ENCODE data around the gene LPP. TPM values are rescaled to one million over a fixed set of nuclear protein-coding genes. Genes with fewer than 3 reads are reported as not detected.

Gene LPP
- total RNA-seq, 1 experiment from 2014 or later, result 54.0 TPM

DNA sequence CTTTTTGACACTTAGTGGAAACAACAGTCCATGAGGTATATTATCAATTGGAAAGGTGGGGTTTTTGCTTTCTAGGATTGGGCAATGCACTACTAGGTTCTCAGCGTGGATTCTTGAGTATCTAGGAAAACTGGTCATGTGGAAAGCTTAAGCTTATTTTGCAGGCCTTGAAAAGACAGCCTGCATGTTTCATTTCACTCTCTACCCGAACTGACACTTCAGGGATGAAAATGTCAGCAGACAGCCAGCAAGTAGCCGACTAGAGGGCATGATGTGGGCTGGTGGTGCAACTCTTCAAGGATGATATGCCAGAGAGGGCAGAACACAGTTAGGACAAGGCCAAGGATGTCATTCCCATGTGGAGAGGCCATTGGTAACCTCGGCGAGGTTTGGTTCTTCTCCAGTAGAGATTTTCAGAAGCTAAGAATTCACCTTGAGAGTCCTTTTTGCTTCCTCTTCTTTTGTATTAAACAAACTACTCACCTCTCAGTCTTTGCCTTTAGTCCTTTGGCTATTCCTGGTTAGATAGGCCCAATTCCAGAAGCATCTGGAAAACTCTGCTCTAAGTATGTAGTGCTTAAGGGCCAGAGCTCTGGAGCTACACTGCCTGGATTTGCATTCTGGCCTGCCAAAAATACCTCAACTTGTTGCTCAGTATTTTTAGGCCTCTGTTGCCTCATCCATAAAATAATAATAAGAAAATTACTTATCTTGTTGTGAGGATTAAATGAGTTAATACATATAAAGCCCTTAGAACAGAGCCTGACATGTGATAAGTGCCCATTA, 17.9 kb downstream of the LPP start (continued):
- TF ChIP-seq, protein P1, sequence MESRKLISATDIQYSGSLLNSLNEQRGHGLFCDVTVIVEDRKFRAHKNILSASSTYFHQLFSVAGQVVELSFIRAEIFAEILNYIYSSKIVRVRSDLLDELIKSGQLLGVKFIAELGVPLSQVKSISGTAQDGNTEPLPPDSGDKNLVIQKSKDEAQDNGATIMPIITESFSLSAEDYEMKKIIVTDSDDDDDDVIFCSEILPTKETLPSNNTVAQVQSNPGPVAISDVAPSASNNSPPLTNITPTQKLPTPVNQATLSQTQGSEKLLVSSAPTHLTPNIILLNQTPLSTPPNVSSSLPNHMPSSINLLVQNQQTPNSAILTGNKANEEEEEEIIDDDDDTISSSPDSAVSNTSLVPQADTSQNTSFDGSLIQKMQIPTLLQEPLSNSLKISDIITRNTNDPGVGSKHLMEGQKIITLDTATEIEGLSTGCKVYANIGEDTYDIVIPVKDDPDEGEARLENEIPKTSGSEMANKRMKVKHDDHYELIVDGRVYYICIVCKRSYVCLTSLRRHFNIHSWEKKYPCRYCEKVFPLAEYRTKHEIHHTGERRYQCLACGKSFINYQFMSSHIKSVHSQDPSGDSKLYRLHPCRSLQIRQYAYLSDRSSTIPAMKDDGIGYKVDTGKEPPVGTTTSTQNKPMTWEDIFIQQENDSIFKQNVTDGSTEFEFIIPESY (IDR thresholded peaks at IDR 0.05; ENCODE audit: extremely low read depth, insufficient replicate concordance, low read length), result no peak
- TF ChIP-seq, protein P2, sequence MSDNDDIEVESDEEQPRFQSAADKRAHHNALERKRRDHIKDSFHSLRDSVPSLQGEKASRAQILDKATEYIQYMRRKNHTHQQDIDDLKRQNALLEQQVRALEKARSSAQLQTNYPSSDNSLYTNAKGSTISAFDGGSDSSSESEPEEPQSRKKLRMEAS (IDR thresholded peaks at IDR 0.05), result no peak
- TF ChIP-seq JUND (IDR thresholded peaks at IDR 0.05), result no peak
- no peak for TF ChIP-seq RAD21 (IDR thresholded peaks at IDR 0.05; ENCODE audit: low read depth)
- no peak for TF ChIP-seq EGR1 (IDR thresholded peaks at IDR 0.05; ENCODE audit: low read depth)
- no peak for TF ChIP-seq POLR2A (IDR thresholded peaks at IDR 0.05; ENCODE audit: borderline replicate concordance, extremely low read depth, insufficient read depth, insufficient read length)
- no peak for TF ChIP-seq CBX3 (IDR thresholded peaks at IDR 0.05; ENCODE audit: low read depth)

DNA sequence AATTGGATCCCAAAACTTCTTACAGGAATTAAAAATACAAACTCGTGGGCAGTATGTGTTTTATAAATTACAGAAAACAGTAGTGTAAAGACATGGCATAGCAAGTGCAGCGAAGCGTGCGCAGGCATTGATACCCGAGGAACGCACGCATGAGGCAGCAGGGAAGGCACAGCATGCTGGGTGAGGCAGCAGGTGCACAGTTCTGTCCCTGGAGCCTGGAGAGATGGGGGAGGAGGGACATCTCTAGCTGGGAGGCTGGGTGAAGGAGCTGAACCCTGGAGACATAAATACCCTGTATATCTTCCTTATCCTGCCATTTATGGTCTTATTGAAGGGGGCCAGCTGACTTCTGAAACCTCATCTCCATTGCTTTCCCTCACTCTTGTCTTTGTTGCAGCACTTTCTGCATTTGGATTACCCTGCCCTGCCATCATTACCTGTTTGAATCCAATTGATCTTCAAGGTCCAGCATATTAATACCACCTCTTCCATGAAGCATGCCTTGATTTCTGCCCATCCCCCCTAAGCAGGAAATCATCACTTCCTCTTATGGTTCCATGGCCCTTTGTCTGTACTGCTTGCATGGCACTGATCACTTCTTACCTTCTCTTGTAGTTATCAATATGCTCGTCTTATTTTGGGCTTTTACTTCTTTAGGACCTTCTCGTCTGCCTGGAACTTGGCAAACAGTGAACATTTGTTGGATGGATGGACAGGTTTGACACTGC, 20.5 kb downstream of the LPP start:
- Histone ChIP-seq H3K9ac (ENCODE audit: low read length) (no peak overlapping the region), H3K79me2 (ENCODE audit: insufficient read depth, low read length) (peaks cover 45% of the 10 kb centered on the region), H2AFZ (ENCODE audit: low read depth, low read length, poor library complexity, severe bottlenecking) (no peak overlapping the region), H3K4me2 (ENCODE audit: low read length) (no peak overlapping the region), H3K27ac (ENCODE audit: low read depth, low read length) (no peak overlapping the region), H3K4me1 (ENCODE audit: control insufficient read depth in 1 of 2, insufficient read depth in 2 of 2, low read length in 2 of 2) (peaks cover 8 to 15% of the 10 kb centered on the region in 2 experiments; a peak in 2 of 4 replicates), H3K9me3 (ENCODE audit: control insufficient read depth in 1 of 2, insufficient read depth in 1 of 2, low read depth in 1 of 2, low read length in 2 of 2) (no peaks in the 10 kb centered on the region), H3K4me3 (replicated peaks in 1 of 2; ENCODE audit: low read depth in 1 of 2, low read length in 2 of 2) (no peak overlapping the region), H3K36me3 (ENCODE audit: control insufficient read depth in 1 of 2, insufficient read depth in 2 of 2, low read length in 2 of 2) (no peaks in the 10 kb centered on the region), H3K9me2 (ENCODE audit: insufficient read depth) (no peaks in the 10 kb centered on the region), H4K20me1 (ENCODE audit: insufficient read depth) (no peaks in the 10 kb centered on the region), H3K27me3 (ENCODE audit: insufficient read depth, low read length) (no peaks in the 10 kb centered on the region)
- intact Hi-C loops (cut with micrococcal nuclease), result no loop called here
- ChIA-PET RAD21 (ENCODE audit: low non-redundant PET in 1 of 2, low total read pairs in 2 of 2, uncharacterized antibody in 2 of 2, unreplicated experiment in 2 of 2) (no interaction called here), CTCF (no interaction called here), POLR2A (no interaction called here)
- no TSS peak for BruUV-seq (replicated peaks)
- ATAC-seq (no peak), DNase-seq (ENCODE audit: low read depth, low spot score) (no peak)
- TF ChIP-seq YY1 (IDR thresholded peaks at IDR 0.05; ENCODE audit: extremely low read depth, insufficient replicate concordance, low read depth, low read length) (no peak), POLR2AphosphoS5 (IDR thresholded peaks at IDR 0.05; ENCODE audit: low read depth, low read length) (no peak), ELF1 (IDR thresholded peaks at IDR 0.05; ENCODE audit: borderline replicate concordance, low read depth) (no peak), EZH2phosphoT487 (IDR thresholded peaks at IDR 0.05; ENCODE audit: borderline replicate concordance) (no peak), ZFX (IDR thresholded peaks at IDR 0.05) (no peak), EGR1 (IDR thresholded peaks at IDR 0.05; ENCODE audit: low read depth) (no peak), ZNF274 (IDR thresholded peaks at IDR 0.05; ENCODE audit: low read depth, low read length) (no peak), JUND (IDR thresholded peaks at IDR 0.05) (no peak), SRF (IDR thresholded peaks at IDR 0.05; ENCODE audit: low read depth) (no peak), TCF7L2 (IDR thresholded peaks at IDR 0.05; ENCODE audit: borderline replicate concordance, extremely low read depth, insufficient read depth, insufficient read length) (no peak), POLR2A (IDR thresholded peaks at IDR 0.05; ENCODE audit: borderline replicate concordance, extremely low read depth, insufficient read depth, insufficient read length) (no peak)
- TF ChIP-seq, protein P3, sequence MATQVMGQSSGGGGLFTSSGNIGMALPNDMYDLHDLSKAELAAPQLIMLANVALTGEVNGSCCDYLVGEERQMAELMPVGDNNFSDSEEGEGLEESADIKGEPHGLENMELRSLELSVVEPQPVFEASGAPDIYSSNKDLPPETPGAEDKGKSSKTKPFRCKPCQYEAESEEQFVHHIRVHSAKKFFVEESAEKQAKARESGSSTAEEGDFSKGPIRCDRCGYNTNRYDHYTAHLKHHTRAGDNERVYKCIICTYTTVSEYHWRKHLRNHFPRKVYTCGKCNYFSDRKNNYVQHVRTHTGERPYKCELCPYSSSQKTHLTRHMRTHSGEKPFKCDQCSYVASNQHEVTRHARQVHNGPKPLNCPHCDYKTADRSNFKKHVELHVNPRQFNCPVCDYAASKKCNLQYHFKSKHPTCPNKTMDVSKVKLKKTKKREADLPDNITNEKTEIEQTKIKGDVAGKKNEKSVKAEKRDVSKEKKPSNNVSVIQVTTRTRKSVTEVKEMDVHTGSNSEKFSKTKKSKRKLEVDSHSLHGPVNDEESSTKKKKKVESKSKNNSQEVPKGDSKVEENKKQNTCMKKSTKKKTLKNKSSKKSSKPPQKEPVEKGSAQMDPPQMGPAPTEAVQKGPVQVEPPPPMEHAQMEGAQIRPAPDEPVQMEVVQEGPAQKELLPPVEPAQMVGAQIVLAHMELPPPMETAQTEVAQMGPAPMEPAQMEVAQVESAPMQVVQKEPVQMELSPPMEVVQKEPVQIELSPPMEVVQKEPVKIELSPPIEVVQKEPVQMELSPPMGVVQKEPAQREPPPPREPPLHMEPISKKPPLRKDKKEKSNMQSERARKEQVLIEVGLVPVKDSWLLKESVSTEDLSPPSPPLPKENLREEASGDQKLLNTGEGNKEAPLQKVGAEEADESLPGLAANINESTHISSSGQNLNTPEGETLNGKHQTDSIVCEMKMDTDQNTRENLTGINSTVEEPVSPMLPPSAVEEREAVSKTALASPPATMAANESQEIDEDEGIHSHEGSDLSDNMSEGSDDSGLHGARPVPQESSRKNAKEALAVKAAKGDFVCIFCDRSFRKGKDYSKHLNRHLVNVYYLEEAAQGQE (IDR thresholded peaks at IDR 0.05; ENCODE audit: low read depth), result no peak
- TF ChIP-seq, protein P4, sequence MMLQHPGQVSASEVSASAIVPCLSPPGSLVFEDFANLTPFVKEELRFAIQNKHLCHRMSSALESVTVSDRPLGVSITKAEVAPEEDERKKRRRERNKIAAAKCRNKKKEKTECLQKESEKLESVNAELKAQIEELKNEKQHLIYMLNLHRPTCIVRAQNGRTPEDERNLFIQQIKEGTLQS (IDR thresholded peaks at IDR 0.05), result no peak
- TF ChIP-seq, protein P2 (IDR thresholded peaks at IDR 0.05), result no peak
